A673 (cell line): ENCODE data around the gene SNRPA. TPM values are rescaled to one million over a fixed set of nuclear protein-coding genes. Genes with fewer than 3 reads are reported as not detected.
A peak's percentile ranks its signal among the peaks of the same experiment; 100 is the strongest.

ENCODE experiments used
- BruUV-seq: library from RNA; stranded (reverse); fragments of 400-500 nt; replicated peaks from 2 replicates; lab custom pipeline; 2021; lab: Mats Ljungman, UMichigan
- CTCF ChIA-PET: fragments of 300-600 bp; sonication (Branson Sonifier 250); formaldehyde crosslinking; loops from one replicate; lab custom pipeline; 2022; ENCODE audit warnings: antibody characterized with exemption; lab: Charles Lee
- POLR2A ChIA-PET: fragments of 300-600 bp; sonication (Branson Sonifier 250); formaldehyde crosslinking; loops from one replicate; lab custom pipeline; 2022; ENCODE audit warnings: antibody characterized with exemption; ENCODE audit not compliant: low non-redundant PET; lab: Charles Lee
- DNase-seq: peaks from one replicate; pipeline ENCODE4 v3.0.0-alpha.2; 2015; ENCODE audit warnings: low spot score
- H3K27ac ChIP-seq: fragments of 200-600 bp; sonication (generic); 2 replicates; pipeline ENCODE4 v1.5.1; 2016; ENCODE audit warnings: mixed run types, low read depth, mild to moderate bottlenecking, mixed read lengths, antibody characterized with exemption, low read length; ENCODE audit not compliant: poor library complexity, severe bottlenecking
- H3K27me3 ChIP-seq: fragments of 200-600 bp; sonication (generic); replicated peaks from 2 replicates; pipeline ENCODE4 v1.6.1; 2017; ENCODE audit warnings: mixed run types, low read depth, mild to moderate bottlenecking, mixed read lengths, antibody characterized with exemption, low read length; ENCODE audit not compliant: insufficient read depth, poor library complexity
- H3K36me3 ChIP-seq: fragments of 200-600 bp; sonication (generic); 2 replicates; pipeline ENCODE4 v1.6.1; 2016; ENCODE audit warnings: mixed run types, mild to moderate bottlenecking, mixed read lengths, antibody characterized with exemption, low read length; ENCODE audit not compliant: insufficient read depth, poor library complexity, severe bottlenecking
- H3K4me1 ChIP-seq: fragments of 200-600 bp; sonication (generic); 2 replicates; pipeline ENCODE4 v1.6.1; 2017; ENCODE audit warnings: mixed run types, mild to moderate bottlenecking, mixed read lengths, antibody characterized with exemption, low read length; ENCODE audit not compliant: insufficient read depth, poor library complexity, severe bottlenecking
- H3K4me3 ChIP-seq: fragments of 200-600 bp; sonication (generic); 2 replicates; pipeline ENCODE4 v1.5.1; 2016; ENCODE audit warnings: low read depth, mixed run types, mild to moderate bottlenecking, mixed read lengths, low read length; ENCODE audit not compliant: poor library complexity, severe bottlenecking
- H3K9me3 ChIP-seq: fragments of 200-600 bp; sonication (generic); 2 replicates; pipeline ENCODE4 v1.6.1; 2016; ENCODE audit warnings: mixed run types, low read depth, mild to moderate bottlenecking, mixed read lengths, antibody characterized with exemption, low read length; ENCODE audit not compliant: poor library complexity, severe bottlenecking
- EZH2 ChIP-seq: fragments of 200-600 bp; sonication (generic); IDR thresholded peaks from 2 replicates; pipeline ENCODE4 v1.6.1; 2017; ENCODE audit warnings: borderline replicate concordance, low read depth, mild to moderate bottlenecking, mixed read lengths, antibody characterized with exemption, low read length; ENCODE audit not compliant: poor library complexity, severe bottlenecking
- intact Hi-C: fragments of 100-400 bp; cut with micrococcal nuclease; formaldehyde crosslinking; loops from one replicate; pipeline ENCODE4 v1.10.0; 2022; ENCODE audit not compliant: unreplicated experiment
- total RNA-seq: library from RNA; stranded (reverse); gene quantifications from 2 replicates; pipeline ENCODE4 v1.2.3, GENCODE V29; 2021
- TF ChIP-seq, protein P1 (sequence below): fragments of 300-800, 200-600 bp; sonication (generic); conservative IDR thresholded peaks from 2 replicates; pipeline ENCODE4 v1.5.1; 2017; ENCODE audit warnings: low read depth, mild to moderate bottlenecking, antibody characterized with exemption, low read length, moderate library complexity, mixed read lengths

The SNRPA gene
- total RNA-seq, 1 experiment from 2014 or later = 167 TPM

DNA sequence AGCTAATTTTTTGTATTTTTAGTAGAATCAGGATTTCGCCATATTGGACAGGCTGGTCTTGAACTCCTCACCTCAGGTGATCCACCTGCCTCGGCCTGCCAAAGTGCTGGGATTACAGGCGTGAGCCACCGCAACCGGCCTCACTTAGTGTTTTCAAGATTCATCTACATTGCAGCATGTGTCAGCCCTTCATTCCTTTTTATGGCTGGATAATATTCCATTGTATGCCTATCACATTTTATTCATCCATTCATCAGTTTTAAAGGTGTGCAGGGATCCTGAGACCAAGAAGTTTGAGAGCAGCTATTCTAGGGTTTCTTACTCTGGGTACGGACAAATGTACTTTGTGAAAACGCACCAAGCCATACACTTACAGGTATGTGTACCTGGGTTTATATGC is 43.4 kb upstream of the SNRPA start:
- DNase-seq = no peak
- CTCF ChIA-PET = no interaction called here
- intact Hi-C loops = no loop called here
- TF ChIP-seq, protein P1, sequence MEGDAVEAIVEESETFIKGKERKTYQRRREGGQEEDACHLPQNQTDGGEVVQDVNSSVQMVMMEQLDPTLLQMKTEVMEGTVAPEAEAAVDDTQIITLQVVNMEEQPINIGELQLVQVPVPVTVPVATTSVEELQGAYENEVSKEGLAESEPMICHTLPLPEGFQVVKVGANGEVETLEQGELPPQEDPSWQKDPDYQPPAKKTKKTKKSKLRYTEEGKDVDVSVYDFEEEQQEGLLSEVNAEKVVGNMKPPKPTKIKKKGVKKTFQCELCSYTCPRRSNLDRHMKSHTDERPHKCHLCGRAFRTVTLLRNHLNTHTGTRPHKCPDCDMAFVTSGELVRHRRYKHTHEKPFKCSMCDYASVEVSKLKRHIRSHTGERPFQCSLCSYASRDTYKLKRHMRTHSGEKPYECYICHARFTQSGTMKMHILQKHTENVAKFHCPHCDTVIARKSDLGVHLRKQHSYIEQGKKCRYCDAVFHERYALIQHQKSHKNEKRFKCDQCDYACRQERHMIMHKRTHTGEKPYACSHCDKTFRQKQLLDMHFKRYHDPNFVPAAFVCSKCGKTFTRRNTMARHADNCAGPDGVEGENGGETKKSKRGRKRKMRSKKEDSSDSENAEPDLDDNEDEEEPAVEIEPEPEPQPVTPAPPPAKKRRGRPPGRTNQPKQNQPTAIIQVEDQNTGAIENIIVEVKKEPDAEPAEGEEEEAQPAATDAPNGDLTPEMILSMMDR = no peak
- no peak for TF ChIP-seq EZH2
- no peak overlapping the region for H3K27ac ChIP-seq
- POLR2A ChIA-PET = interaction anchor here (0.6 kb wide), 1 partner anchor 12 kb away, joined by 10 read pairs; no protein-coding TSS in a partner anchor
- BruUV-seq = no TSS peak
- no peaks in the 10 kb centered on the region for H3K4me1 ChIP-seq
- H3K4me3 ChIP-seq = no peak overlapping the region
- H3K27me3 ChIP-seq = no peaks in the 10 kb centered on the region
- peaks cover 36% of the 10 kb centered on the region for H3K36me3 ChIP-seq
- H3K9me3 ChIP-seq = no peaks in the 10 kb centered on the region

DNA sequence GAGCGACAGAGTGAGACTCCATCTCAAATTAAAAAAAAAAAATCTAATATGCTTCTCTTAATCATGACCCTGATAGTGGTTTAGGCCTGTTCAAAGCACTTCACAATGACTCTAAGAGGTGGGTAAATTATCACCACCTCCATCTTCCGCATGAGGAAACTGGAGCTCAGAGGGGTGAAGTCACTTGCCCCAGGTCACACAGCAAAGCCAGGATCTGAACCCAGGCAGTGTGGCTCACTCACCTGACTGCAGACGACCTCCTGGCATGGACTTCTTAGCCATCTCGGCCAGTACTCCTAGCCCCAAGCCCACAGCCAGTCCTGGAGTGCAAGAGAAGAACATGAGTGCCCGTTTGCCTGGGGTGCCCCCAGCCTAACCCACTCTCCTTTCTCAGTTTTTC is 41.2 kb upstream of the SNRPA start:
- Histone ChIP-seq H3K4me3 (no peak overlapping the region), H3K36me3 (peaks cover 27% of the 10 kb centered on the region), H3K27me3 (no peaks in the 10 kb centered on the region), H3K9me3 (no peaks in the 10 kb centered on the region), H3K4me1 (peaks cover 7% of the 10 kb centered on the region), H3K27ac (no peak overlapping the region)
- no peak for DNase-seq
- BruUV-seq = no TSS peak
- CTCF ChIA-PET = no interaction called here
- TF ChIP-seq, protein P1 = no peak
- TF ChIP-seq EZH2 = no peak
- intact Hi-C loops = loop anchor here (10.0 kb wide), 1 partner anchor 95 kb away; no protein-coding TSS in a partner anchor
- POLR2A ChIA-PET = no interaction called here

DNA sequence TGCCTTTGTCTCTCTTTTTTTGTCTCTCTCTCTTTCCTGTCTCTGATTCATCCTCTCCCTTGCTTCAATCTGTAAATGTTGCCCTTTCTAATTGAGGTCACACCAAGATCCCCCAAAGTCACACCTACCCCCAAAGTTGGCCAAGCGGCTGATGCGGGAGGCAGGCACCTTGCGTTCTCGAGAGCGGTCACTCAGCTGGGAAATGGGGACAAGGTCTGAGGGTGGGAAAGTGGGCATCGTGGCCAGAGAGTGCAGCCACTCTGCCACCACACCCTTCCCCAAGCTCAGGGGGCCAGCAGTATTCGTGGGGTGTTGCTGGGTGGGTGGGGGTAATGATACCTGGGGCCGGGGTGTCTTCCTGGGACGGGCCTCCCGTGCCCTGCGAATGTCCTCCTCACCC is 37.1 kb upstream of the SNRPA start:
- no peaks in the 10 kb centered on the region for H3K27me3 ChIP-seq
- peaks cover 15% of the 10 kb centered on the region for H3K36me3 ChIP-seq
- ChIA-PET POLR2A (no interaction called here), CTCF (no interaction called here)
- BruUV-seq = no TSS peak
- peak overlapping the region; percentile 77 for H3K27ac ChIP-seq
- H3K9me3 ChIP-seq = no peaks in the 10 kb centered on the region
- peak overlapping the region; percentile 68 for H3K4me3 ChIP-seq
- intact Hi-C loops = loop anchor here (10.0 kb wide), 1 partner anchor 91 kb away; no protein-coding TSS in a partner anchor
- peaks cover 29% of the 10 kb centered on the region for H3K4me1 ChIP-seq
- DNase-seq = no peak
- TF ChIP-seq, protein P1 = no peak
- TF ChIP-seq EZH2 = no peak
